Measurements from ENCODE around the gene DPM1.

DNA sequence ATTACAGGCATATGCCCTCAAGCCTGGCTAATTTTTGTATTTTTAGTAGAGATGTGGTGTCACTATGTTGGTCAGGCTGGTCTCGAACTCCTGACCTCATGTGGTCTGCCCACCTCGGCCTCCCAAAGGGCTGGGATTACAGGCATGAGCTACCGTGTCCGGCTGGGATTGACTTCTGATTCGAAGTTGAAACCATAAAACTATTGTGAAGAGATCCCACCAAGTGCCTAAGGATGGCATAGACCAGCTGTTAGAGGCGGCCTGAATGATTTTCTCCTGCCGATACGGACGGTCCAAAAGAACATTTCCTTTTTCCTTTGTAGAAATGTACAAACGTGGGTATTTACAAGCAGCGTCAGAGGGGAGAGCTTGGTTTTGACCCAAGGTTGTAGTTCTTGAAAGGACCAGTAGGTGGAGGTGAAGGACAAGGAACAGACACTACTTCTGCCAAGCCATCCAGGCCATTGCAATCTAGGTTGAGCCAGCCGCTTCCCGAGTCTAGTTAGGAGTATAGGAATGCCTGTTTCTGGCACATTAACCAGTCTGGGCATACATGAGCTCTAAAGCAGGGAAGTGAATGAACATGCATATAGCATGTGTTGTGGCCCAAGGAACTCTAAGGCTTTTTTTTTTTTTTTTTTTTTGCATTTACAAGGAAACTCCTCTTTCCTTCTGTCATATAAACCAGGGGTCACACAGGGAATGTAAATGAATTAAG lies 29.3 kb upstream of the DPM1 start:
- TF ChIP-seq CTCF (IDR thresholded peaks at IDR 0.05; ENCODE audit: extremely low read depth in 1 of 2, insufficient read depth in 1 of 2, low read depth in 1 of 2, low read length in 2 of 2) (peak; percentile 60 to 82), POLR2A (IDR thresholded peaks at IDR 0.05; ENCODE audit: low read depth, low read length) (no peak), EZH2 (IDR thresholded peaks at IDR 0.05; ENCODE audit: borderline replicate concordance, low read depth, low read length, severe bottlenecking) (no peak), MYC (IDR thresholded peaks at IDR 0.05; ENCODE audit: low read depth, low read length) (no peak), POLR2AphosphoS5 (IDR thresholded peaks at IDR 0.05; ENCODE audit: insufficient read depth, low read depth, low read length) (no peak), JUN (IDR thresholded peaks at IDR 0.05; ENCODE audit: borderline replicate concordance, insufficient read depth, insufficient read length, low read depth) (no peak), FOS (IDR thresholded peaks at IDR 0.05; ENCODE audit: borderline replicate concordance, insufficient read depth, low read length) (no peak), GATA2 (IDR thresholded peaks at IDR 0.05; ENCODE audit: insufficient read depth, insufficient read length, low read depth, low read length) (no peak)
- TF ChIP-seq, protein P1, sequence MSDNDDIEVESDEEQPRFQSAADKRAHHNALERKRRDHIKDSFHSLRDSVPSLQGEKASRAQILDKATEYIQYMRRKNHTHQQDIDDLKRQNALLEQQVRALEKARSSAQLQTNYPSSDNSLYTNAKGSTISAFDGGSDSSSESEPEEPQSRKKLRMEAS (IDR thresholded peaks at IDR 0.05; ENCODE audit: insufficient read depth, insufficient read length) = no peak
